Choroid plexus epithelial cell (primary cell): Measurements from ENCODE around the gene RALB.
"Not testable (repeated sequence)": the region's sequence is repeated elsewhere in the genome, so short reads cannot be mapped to it uniquely, and the experiment has no call there.

Experiments
- DNase-seq: peaks from one replicate; pipeline ENCODE4 v3.0.0-alpha.2; 2010; ENCODE audit warnings: low read depth
- H3K4me3 ChIP-seq: 2 replicates; pipeline ENCODE4 v1.5.1; 2011; ENCODE audit warnings: low read depth, mild to moderate bottlenecking, control low read depth, low read length, moderate library complexity
- CTCF ChIP-seq: conservative IDR thresholded peaks from 2 replicates; pipeline ENCODE4 v1.5.1; 2011; ENCODE audit warnings: low read depth, mild to moderate bottlenecking, control low read depth, inconsistent platforms, low read length, moderate library complexity

RALB gene

DNA sequence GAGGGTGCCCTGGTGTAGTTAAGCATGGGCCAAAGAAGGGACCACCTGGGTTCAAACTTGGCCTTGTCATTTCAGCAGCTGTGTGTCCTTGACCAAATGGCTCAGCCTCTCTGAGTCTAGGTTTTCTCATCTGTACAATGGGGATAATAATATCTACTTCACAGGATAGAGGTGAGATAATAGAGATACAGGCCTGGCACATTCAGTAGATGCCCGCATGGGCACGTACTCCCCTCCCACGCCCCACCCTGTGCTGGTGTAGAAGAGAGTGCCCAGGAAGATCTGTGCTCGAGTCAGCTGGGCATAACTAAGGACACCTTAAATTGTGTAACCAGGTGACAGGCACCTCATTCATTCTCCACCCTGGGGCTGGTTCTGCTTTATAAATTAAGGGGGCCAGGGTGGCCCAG, 21.1 kb upstream of the RALB start:
- DNase-seq, result no peak
- TF ChIP-seq CTCF, result no peak
- H3K4me3 ChIP-seq, result no peak overlapping the region

DNA sequence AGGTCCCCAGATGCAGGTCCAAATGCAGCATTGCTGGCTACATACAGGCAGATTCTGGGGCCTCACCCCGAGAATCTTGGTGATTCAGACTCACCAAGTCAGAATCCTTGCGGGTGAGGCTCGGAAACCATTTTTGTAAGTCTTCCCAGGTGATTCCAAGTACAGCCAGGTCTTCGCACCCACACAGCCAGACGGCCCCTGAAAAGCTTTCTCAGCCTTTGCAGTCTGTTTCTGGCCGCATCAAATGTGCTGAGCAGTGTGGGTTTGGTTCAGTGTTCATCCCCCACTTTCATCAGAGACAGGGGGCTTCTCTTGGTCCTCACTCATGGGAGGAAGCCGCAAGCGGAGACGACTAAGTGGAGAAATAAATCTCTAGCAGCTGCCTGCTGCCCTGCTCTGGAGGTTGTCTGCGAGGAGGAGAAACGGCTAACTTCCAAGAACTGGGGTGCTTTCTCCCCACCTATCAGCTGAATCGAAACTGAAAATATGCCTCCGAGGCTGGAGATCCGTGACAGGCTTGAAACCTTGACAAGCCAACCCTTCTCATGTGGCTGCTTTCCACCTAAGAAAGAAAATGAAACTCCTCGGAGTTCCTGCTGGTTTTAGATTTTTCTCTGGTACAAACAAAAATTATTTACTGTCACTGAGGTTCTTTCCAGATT, 20.5 kb upstream of the RALB start:
- DNase-seq, result peak; percentile 31
- no peak for TF ChIP-seq CTCF

DNA sequence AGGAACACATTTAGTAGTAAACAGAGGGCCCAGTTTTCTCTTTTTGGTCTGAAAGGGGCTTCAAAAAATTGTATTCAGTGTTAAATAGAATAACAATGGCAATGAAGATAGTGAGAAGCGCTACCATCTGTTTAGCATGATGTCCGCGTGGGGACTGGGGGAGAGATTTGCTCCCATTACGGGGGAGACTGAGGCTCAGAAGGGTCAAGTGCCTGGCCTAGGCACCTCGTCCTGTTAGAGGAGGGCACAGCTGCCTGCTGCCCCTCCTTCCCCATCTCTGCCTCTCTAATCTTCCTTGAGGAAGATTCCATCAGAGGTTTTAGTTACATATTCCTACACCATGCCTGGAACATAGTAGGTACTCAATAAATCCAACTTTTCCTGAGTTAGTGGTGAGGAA, 19.4 kb upstream of the RALB start:
- no peak for TF ChIP-seq CTCF

More for the DNA sequence above, 20.5 kb upstream of the RALB start:
- H3K4me3 ChIP-seq, result no peak overlapping the region

GRCh38 chr2:120235158-120235557, 17.5 kb upstream of the RALB start:
- DNase-seq, H3K4me3 ChIP-seq: not testable (repeated sequence)

More for the DNA sequence above, 19.4 kb upstream of the RALB start:
- DNase-seq, result no peak
- H3K4me3 ChIP-seq, result no peak overlapping the region

DNA sequence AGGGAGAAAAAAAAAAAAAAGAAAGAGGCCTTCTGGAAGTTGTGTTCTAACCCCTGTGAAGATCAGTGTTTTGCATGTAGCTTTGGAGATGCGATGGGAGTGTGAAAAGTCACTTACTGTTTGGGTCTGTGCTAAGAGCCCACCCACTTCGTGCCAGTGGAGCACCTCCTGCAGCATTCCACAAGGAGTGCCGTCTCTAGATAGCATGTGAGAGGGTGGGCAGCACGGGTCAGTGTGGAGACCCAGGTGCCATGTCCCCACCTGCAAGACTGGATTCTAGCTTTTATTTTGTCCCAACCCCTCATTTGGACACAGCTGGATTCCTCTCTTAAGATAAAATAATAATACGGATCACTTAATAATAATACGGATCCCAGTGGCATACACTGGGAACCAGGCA, 17.0 kb upstream of the RALB start:
- no peak overlapping the region for H3K4me3 ChIP-seq
- no peak for TF ChIP-seq CTCF
- no peak for DNase-seq

DNA sequence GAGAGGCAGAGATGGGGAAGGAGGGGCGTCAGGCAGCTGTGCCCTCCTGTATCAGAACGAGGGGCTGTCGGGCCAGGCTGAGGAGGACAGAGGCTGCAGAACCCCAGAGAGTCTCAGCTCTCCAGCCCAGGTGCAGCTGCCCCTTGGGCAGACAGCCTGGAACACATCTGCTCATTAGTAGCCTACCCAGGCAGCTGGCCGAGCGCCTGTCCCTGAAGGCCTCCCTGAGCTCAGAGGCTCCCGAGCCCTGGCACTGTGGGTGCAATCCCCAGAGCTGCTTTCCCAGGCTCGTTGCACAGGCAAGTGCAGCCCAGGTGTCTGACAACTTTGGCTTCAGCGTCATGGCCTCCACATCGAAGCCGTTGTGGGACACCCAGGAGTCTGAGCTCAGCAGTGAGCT, 16.3 kb upstream of the RALB start:
- H3K4me3 ChIP-seq, result no peak overlapping the region
- no peak for DNase-seq
- TF ChIP-seq CTCF, result no peak

DNA sequence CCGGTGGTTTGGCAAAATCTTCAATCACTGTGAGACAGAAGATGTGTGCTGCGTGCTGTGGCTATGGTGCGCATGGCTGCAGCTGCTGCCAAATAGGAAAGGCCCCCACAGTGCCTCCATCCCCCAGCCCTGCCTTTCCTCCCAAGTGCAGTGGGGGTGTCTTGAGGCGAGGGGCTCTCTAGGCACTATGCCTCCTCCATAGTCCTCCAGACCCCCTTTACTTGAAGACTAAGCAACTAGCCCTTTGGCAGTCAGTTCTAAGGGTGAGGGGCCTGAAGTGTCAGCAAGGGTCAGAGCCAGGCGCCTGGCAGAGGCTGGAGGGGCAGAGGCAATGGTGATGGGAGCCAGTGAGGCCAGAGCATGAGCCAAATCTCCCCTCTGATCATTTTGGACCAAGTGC, 15.9 kb upstream of the RALB start:
- H3K4me3 ChIP-seq, result no peak overlapping the region
- TF ChIP-seq CTCF, result no peak
- no peak for DNase-seq
